ENCODE data around the gene TRIM39.

TRIM39 gene

GRCh38 chr6:30378290-30378937 is 51.7 kb downstream of the TRIM39 start:
- H3K4me3 ChIP-seq (ENCODE audit: severe bottlenecking): no peak overlapping the region
- no peak overlapping the region for H3K27ac ChIP-seq (ENCODE audit: poor library complexity, severe bottlenecking)
- ATAC-seq (ENCODE audit: low read depth) (no peak), DNase-seq (ENCODE audit: low spot score) (no peak)
- no peaks in the 10 kb centered on the region for H3K4me1 ChIP-seq (ENCODE audit: insufficient read depth, poor library complexity, severe bottlenecking)
- H3K27me3 ChIP-seq (ENCODE audit: insufficient read depth, poor library complexity, severe bottlenecking): peaks cover 14% of the 10 kb centered on the region
- H3K36me3 ChIP-seq (ENCODE audit: low read depth): no peaks in the 10 kb centered on the region
- no peak for TF ChIP-seq CTCF (IDR thresholded peaks at IDR 0.05; ENCODE audit: poor library complexity, severe bottlenecking)
- H3K9me3 ChIP-seq (ENCODE audit: severe bottlenecking): no peaks in the 10 kb centered on the region

DNA sequence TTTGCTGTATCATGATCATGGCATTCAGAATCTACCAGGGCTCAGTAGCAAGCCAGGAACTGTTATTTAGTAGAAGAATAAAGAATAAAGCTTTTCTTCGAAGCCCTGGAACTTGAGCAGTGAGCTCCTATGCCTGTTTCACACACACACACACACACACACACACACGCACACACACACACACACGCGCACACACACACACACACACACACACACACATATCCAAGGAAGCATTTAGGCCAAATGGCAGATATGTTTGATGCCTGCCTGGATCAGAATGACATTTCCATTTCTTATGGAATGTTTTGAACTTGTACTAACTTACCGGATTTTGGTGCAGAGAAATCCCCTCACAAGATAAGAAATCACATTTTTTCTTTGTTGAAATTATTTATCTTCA is 53.7 kb downstream of the TRIM39 start:
- no peak for TF ChIP-seq CTCF (IDR thresholded peaks at IDR 0.05; ENCODE audit: poor library complexity, severe bottlenecking)
- Histone ChIP-seq H3K27me3 (ENCODE audit: insufficient read depth, poor library complexity, severe bottlenecking) (peaks cover 21% of the 10 kb centered on the region), H3K9me3 (ENCODE audit: severe bottlenecking) (no peaks in the 10 kb centered on the region), H3K36me3 (ENCODE audit: low read depth) (no peaks in the 10 kb centered on the region), H3K4me3 (ENCODE audit: severe bottlenecking) (no peak overlapping the region), H3K27ac (ENCODE audit: poor library complexity, severe bottlenecking) (no peak overlapping the region), H3K4me1 (ENCODE audit: insufficient read depth, poor library complexity, severe bottlenecking) (no peaks in the 10 kb centered on the region)
- no peak for DNase-seq (ENCODE audit: low spot score)
- ATAC-seq (ENCODE audit: low read depth): no peak

GRCh38 chr6:30386166-30386565 is 59.4 kb downstream of the TRIM39 start:
- Histone ChIP-seq H3K27me3 (ENCODE audit: insufficient read depth, poor library complexity, severe bottlenecking) (peaks cover 51% of the 10 kb centered on the region), H3K27ac (ENCODE audit: poor library complexity, severe bottlenecking) (no peak overlapping the region), H3K4me1 (ENCODE audit: insufficient read depth, poor library complexity, severe bottlenecking) (no peaks in the 10 kb centered on the region), H3K36me3 (ENCODE audit: low read depth) (no peaks in the 10 kb centered on the region), H3K9me3 (ENCODE audit: severe bottlenecking) (no peaks in the 10 kb centered on the region), H3K4me3 (ENCODE audit: severe bottlenecking) (no peak overlapping the region)
- no peak for DNase-seq (ENCODE audit: low spot score)
- no peak for ATAC-seq (ENCODE audit: low read depth)
- TF ChIP-seq CTCF (IDR thresholded peaks at IDR 0.05; ENCODE audit: poor library complexity, severe bottlenecking): no peak

DNA sequence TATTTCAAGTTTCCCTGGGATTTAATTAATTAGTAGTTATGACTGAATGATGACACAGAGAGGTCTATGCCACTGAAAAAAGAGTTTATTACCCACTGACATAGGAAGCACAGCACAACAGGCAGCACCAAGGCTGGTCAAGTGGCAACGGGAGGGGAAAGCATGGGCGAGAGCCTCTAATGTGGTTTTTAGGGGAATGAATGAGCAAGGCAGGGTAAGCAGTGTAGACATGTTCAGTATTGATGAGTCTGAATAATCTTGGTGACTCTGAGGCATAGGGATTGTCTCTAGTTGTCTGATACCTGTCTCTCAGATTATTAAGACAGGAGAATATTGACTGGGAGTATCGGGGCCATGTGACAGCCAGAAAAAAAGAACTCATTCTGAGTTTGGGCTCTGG is 64.5 kb downstream of the TRIM39 start:
- no peak for ATAC-seq (ENCODE audit: low read depth)
- TF ChIP-seq CTCF (IDR thresholded peaks at IDR 0.05; ENCODE audit: poor library complexity, severe bottlenecking): no peak
- Histone ChIP-seq H3K4me1 (ENCODE audit: insufficient read depth, poor library complexity, severe bottlenecking) (no peaks in the 10 kb centered on the region), H3K27ac (ENCODE audit: poor library complexity, severe bottlenecking) (no peak overlapping the region), H3K36me3 (ENCODE audit: low read depth) (no peaks in the 10 kb centered on the region), H3K9me3 (ENCODE audit: severe bottlenecking) (no peaks in the 10 kb centered on the region), H3K27me3 (ENCODE audit: insufficient read depth, poor library complexity, severe bottlenecking) (peaks cover 50% of the 10 kb centered on the region), H3K4me3 (ENCODE audit: severe bottlenecking) (no peak overlapping the region)
- DNase-seq (ENCODE audit: low spot score): no peak
